GM18508 (cell line): ENCODE measurements around the gene KDELR3.

Source experiments
- ATAC-seq: cut with Tn5 transposase; IDR thresholded peaks from one replicate; pipeline ENCODE4 v1.9.1; 2021; ENCODE audit warnings: moderate number of reproducible peaks; ENCODE audit not compliant: insufficient read depth, unreplicated experiment

The KDELR3 gene

DNA sequence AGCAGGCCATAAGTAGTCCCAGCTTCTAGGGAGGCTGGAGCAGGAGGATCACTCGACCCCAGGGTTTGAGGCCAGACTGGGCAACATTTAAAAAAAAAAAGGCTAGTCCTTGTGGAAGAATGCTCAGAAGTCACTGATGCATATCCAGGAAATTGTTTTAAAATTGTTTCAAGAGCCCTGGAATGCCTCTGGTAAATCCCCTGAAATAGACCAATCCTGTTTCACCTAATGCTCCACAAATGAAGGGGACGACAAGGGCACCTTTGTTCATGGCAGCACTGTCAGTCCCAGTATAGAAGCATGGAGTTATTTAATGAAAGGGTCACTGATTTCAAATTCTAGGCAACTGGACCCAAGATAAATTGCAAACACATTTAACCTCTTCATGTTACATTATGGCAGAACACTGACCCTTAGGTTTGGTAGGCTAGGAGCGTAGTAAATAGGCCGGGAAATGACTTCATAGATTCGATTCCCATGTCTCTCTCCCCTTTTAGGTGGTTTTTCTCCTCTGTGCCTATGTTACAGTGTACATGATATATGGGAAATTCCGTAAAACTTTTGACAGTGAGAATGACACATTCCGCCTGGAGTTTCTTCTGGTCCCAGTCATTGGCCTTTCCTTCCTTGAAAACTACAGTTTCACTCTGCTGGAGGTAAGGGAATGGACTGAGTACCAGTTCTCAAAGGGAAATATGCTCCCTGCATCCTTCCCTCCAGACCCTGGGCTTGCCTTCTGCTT, 11.4 kb downstream of the KDELR3 start:
- no peak for ATAC-seq

DNA sequence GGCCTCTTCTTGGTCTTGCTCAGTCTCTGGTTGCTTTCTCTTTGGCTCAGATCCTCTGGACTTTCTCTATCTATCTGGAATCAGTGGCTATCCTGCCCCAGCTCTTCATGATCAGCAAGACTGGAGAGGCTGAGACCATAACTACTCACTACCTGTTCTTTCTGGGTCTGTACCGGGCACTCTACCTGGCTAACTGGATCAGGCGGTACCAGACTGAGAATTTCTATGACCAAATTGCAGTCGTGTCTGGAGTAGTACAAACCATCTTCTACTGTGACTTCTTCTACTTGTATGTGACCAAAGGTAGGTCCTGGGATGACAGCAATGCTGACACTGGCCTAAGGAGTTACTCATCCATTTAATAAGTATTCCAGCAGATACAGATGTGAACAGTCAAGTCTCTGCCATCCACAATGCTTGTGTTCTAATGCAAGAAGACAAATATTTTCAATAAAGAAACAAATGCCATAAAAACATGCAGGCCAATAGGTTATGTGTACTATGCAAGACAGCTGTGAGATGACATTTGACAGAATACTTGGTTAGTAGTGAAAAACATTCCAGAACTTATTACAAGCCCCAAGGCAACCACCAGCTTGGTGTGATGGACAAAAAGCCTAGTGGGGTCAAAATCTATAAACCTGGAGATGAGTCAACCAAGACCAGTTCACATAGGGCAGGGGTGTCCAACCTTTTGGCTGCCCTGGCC, 13.4 kb downstream of the KDELR3 start:
- no peak for ATAC-seq

DNA sequence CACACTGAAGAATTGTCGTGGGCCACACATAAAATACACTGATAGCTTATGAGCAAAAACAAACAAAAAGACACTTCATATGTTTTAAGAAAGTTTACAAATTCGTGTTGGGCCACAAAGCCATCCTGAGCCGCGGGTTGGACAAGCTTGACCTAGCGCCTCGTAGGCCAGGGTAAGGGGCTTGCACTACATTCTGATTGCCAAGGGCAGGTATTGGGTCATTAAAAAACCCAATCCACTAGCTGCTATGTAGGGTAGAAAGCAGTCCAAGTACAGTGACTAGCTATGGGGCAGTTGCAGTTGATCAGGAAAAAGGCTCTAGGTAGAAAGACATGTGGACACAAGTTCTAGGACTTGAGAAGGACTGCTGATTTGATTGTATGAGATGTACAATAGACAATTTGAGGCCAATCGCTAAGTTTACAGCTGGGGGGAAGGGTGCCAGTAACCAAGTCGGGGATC, 14.0 kb downstream of the KDELR3 start:
- ATAC-seq, result no peak

DNA sequence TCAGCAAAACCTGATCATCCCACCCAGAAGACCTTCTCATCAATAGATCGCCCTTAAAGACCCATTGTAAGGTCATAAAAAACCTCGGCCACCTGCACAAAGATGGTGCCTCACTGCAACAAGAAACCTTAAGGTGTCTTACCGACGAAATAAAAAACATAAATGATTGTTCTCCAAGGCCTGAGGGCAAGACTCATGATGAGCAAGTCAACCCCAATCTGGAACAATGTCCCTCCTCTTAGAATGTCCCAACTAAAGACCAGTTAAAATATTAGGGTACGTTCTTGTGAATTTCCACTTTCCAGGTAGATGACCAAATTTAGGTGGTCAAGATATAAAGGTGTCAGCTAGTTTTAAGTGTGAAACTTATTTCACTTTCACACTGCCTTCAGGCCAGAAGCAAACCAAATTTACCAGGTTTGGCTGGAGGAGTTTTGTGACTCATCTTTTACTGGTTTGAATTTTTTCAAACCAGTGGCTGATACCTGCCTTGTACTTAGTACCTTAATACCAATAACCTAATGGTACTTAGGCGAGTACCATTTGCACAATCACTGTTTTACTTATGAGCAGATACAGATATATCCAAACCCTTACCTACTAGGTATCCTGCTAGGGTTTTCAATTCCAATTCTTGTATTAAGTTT, 14.9 kb downstream of the KDELR3 start:
- no peak for ATAC-seq

DNA sequence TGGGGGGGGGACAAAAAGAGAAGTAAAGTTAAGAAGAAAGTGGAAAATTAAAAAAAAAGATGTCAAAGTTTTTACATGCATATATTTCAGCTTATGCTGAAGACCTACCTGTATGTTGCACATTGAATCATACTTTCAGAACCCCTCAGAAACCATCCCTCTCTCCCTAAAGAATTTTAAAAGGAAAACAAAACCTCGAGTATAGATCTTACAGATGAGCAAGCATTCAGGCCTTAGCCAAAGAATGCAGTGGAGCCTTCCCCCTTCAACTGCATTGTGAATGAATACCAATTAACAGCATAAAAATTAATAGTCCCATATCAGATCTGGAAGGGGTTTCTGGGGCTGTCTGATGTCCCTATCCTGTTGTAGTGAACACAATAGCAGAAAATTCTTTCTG, 16.3 kb downstream of the KDELR3 start:
- no peak for ATAC-seq

DNA sequence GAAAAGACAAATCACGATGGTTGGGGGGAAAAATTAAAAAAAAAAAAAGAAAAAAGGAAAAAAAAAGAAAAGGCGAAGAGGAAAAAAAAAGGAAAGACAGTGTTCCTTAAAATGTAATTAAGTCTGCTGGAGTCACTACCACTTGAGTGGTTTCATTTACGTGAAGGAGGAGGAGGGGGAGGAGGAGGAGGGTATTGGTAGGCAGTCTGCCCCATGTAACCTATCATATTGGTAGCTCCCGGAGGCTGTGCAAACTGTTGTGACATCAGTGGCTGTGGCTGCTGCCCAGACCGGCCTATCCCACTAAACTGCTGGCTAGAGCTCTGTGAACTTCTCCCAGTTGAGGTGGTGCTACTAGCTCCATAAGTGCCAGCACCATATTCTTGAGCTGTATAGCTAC, 17.9 kb downstream of the KDELR3 start:
- ATAC-seq, result no peak

DNA sequence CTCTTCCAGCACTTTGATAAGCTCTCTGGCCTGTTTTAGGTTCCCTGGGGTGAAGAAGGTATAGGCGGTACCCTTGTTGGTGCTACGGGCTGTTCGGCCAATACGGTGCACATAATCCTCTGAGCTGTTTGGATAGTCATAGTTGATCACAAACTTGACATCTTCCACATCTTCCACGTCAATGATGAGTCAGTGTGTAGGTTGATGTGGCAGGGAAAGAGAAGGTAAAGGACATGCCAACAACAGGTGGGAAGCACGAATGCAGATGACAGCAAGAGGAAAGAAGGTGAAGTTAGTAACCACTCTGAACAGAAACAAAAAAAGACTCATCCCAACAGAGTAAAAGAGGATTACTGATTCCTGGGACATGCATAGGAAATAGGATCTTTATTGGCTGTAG, 20.1 kb downstream of the KDELR3 start:
- ATAC-seq, result no peak

DNA sequence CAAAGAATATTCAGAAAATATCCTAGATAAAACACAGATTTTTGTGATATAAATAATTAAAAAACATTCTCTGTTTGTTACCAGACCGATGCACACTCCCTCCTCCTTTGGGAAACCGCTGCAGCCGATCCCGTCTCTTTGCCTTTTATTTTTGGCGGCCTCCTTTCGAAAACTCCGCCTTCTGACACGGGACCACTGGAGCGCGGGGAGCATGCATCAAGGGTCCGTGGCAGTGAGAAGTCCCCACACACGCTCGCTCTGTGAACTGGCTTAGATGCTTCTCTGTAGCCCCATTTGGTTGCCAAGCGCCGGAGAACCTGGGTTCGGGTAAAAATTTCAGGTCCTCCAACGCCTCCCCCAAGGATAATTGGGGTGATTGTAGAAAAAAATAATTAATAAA, 21.2 kb downstream of the KDELR3 start:
- no peak for ATAC-seq

DNA sequence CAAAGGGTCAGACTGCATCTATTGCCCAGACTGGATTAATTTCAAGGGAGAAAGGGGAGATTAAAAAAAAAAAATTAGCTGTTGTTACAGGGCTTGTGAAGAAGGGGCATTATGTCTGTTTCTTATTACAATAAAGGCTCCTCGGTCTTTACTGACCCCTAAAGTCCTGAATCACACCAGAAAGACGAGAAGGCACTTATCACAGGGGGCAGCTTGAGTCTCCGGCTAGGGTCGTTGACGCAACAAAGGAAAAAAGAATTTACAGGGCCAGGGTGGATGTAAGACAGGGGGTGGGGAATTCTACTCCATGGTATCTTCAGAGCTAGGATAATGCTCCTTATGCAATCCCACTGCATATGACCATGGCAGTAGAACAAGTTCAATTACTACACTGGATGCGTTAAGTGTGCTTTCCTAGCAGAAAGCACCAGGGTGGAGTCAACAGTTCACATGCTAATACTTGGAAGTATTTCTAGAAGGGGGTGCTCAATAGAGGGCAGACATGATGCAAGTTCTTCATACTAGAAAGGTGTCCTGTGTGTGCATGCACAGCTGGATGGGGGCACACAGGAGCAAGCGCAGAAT, 21.8 kb downstream of the KDELR3 start:
- ATAC-seq, result no peak

DNA sequence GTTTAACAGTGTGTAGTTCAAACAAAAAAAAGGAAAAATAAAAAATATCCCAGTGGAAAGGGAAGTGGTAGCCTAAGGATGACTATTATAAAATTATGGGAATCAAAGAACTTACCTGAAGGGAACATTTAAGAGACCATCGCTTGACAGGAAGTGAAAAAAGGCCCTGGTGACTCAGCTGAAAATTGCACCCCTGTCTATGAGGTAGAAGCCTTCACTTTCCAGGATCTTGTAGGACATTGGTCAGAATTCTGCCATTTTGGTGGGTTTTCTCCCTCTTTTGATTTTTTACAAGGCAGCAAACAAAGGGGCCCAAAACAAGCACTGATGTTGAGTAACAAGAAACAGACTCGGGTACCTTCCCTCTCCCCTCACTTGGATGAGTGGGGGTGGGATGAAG, 22.6 kb downstream of the KDELR3 start:
- ATAC-seq, result no peak

DNA sequence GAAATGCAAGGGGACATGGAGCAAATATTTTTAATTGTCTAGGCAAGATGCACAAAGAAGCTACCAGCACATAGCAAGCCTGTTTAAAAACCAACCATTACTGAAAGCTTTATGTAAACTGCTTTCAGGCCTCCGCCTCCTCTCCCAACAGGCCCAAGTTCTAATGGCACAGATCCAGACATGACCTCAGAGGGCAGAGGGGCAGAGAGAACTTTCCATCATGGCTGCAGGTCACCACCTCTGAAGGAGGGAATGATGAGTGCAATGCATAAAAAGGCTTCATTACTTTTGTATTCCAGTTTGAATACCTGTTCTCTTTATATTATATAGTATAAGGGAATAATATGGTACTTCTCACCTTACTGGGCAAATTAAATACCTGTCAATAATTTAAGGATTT, 23.0 kb downstream of the KDELR3 start:
- no peak for ATAC-seq

DNA sequence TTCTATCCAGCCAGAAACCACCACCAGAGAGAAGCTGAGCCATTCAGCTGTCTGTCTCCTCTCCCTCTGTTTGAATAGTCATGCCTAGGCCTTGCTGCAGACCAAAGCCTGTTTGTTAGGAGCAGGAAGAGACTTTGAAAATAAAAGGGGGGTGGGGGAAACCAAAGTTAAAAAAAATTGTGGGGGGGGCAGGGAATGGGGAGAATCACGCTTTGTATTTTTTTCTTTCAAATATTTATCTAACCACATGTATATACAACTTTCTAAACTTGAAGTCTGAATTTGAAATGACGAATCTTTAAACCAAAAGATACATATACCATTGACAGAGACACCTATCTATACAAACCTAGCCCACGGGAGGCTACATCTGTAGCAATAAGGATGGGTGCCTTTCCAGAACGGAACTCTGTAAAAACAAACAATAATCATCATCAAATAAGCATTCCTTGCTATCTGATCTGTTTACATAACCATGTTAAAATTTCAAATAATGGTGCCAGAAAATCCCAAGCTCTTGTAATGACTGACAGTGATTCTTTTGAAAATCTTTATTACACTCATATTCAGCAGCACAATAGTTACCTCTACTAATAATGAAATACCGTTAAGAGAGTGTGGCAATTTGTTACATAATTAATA, 23.9 kb downstream of the KDELR3 start:
- no peak for ATAC-seq

DNA sequence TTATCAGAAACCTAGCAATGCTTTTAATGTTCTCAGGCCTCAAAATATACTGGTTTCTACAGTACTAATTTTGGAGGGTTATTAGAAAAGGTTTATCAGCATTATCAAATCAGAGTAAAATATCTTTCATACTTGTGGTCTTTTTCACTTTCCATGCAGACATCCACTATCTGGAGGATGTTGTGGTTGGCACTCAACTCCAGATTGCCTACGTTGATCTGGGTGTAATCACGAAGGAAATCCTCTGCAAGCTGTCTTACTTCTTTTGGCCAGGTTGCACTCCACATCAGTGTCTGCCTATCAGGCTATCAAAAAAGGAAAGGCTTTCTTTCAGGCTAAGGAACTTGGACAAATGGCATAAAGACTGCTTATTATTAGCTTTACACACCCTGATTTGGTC, 26.6 kb downstream of the KDELR3 start:
- ATAC-seq, result no peak

DNA sequence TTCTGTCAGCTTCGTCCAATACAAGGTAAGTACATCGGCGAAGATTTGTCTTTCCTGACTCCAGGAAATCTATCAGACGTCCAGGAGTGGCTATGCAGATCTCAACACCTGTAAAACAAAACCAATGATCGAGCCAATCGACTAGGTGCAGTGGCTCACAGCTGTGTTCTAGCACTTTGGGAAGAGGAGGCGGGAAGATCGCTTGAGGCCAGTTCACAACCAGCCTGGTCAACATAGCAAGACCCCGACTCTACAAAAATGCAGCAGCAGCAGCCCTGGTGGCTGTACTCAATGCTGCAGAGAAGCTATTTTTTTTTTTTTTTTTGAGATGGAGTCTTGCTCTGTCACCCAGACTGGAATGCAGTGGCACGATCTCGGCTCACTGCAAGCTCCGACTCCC, 27.0 kb downstream of the KDELR3 start:
- no peak for ATAC-seq

DNA sequence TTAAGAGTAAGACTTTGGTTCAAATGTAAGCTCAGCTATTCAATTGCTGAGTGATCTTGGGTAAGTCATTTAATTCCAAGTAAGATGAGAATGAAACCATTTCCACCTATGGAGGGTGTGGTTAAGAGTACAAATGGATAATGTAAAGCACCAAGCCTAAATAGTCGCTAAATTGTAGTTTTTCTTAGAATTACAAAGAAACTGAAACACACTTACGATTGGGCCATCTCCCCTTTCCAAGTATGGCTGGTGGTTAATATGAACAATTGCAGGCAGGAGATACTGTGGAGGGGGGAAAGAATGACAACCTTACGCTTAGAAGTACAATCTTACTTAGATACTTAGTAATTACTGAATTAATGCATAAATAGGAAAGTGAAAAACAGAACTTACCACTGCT, 30.0 kb downstream of the KDELR3 start:
- ATAC-seq, result no peak

DNA sequence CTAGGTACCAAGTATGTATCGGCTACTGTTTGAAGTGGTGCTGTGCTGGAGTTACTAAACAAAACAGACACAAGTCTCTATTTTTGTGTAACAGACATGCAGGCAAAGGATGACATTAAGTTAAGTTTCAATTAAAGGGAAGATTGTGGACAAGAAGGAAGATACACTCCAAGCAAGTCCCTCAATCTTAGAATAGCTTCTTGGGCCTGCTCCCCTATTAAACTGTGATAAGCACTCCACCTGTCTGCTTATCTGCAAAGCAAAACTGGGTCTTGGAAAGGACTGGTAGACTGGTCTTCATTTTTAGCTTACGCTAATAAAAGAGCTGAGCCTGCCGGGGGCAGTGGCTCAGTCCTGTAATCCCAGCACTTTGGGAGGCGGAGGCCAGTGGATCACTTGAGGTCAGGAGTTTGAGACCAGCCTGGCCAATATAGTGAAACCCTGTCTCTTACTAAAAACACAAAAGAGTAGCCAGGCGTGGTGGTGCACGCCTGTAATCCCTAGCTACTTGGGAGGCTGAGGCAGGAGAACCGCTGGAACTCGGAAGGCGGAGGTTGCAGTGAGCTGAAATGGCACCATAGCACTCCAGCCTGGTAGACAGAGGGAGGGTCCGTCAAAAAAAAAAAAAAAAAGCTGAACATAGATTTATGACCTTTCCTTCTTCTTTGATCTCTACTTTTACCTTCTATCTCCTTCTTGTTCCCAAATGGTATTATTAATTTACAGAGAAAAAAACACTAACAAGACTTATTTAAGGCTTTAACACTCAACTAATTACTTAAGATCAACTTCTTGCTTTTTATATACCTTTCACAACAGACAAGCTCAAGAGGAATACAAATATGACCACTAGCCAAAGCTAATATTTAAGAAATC, 34.1 kb downstream of the KDELR3 start:
- ATAC-seq, result no peak

DNA sequence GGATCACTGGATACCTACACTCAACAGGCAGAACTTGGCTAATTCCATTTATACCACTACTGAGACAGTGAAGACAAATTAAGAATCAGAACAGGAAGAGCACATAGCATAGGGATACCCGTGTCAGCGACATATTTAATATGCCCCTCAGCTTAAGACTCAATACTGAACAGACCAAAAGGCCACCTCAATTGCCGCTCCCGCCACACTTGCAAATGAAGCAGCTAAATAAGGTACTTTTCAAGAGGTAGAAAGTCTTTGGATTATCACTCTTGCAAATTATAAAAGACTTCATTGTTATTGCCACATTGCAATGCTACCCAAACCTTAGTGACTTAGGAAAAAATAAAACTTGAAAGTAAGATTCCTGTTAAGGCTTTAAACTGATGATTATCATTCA, 35.1 kb downstream of the KDELR3 start:
- ATAC-seq, result no peak

DNA sequence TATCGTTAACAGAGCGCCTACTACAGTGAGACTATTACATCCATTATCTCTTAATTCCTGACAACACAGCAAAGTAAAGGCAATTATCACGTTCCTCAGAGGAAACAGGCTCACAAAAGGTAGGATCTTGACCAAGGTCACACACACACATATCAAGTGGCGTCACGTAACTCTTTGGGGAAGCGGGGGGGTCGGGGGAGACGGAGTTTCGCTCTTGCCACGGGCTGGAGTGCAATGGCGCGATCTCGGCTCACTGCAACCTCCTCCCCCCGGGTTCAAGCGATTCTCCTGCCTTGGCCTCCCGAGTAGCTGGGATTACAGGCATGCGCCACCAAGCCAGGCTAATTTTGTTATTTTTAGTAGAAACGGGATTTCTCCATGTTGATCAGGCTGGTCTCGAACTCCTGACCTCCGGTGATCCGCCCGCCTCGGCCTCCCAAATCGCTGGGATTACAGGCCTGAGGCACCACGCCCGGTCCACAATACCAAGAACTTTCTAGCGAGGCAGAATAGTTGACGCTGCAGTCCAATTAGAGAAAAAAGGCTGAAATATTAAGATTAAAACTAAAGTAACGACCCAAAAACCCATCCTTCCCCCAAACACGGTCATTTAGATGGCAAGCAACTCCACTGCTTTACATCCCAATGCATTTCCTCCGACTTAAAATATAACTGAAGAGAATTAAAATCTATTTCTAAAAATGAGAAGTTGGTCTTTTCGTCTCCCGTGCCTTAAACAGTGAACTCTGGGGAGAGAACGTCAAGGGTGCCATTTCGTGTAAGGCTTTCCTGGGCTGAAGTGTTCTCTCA, 37.0 kb downstream of the KDELR3 start:
- ATAC-seq, result no peak

DNA sequence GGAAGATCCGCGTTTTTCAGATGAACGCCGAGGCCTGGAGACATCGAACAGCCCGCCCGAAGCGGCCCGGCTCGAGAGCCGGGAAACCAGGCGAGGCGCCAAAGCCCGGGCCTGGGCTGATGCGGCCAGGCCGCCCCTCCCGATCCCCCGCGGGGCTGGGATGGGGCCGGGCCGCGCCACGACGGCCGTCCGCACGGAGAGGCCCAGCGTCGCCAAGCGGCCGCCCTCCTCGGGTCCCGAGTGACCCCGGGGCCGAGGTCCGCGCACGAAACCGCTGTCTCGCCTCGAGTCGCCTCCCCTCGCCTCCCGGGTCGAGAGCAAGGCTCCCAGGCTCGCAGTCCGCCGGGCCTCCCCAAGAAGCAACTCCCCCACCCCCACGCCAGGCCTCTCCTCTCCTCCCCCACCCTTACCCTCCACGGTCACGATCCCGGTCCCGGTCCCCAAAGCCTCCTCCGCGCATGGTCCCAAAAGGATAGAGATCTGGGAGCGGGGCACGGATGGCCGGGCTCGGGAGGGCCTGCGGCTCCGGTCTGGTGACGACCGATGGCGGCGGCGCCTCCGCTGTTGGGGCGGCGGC, 37.7 kb downstream of the KDELR3 start:
- peak; percentile 4 for ATAC-seq
